Left lung (tissue), 10 donors: ENCODE measurements around the gene FOXP4. TPM values are rescaled to one million over a fixed set of nuclear protein-coding genes. Genes with fewer than 3 reads are reported as not detected.

ENCODE experiments used
- ATAC-seq: fragments of 200-7000 bp; cut with Tn5 transposase; one replicate; pipeline ENCODE4 v1.9.1; 2020; ENCODE audit warnings: moderate library complexity
- DNase-seq, 4 donors: peaks; one replicate each; pipeline ENCODE4 v3.0.0-alpha.2; 2013 to 2020
- H3K27ac ChIP-seq, 2 donors: fragments of 200-600 bp; sonication (generic) in 1 of 2; one replicate each; pipeline versions ENCODE4 v1.5.0 to v1.8.0; 2020 to 2021
- H3K27me3 ChIP-seq, 2 donors: fragments of 200-600 bp; sonication (generic) in 1 of 2; one replicate each; pipeline versions ENCODE4 v1.5.0 to v1.8.0; 2020 to 2021
- H3K36me3 ChIP-seq, 2 donors: fragments of 200-600 bp; sonication (generic) in 1 of 2; one replicate each; pipeline versions ENCODE4 v1.5.0 to v1.8.0; 2020 to 2021
- H3K4me1 ChIP-seq, 2 donors: fragments of 200-600 bp; one replicate each; pipeline ENCODE4 v1.8.0; 2021
- H3K4me3 ChIP-seq, 2 donors: fragments of 200-600 bp; sonication (generic) in 1 of 2; one replicate each; pipeline versions ENCODE4 v1.5.0 to v1.8.0; 2020 to 2021; ENCODE audit warnings: mild to moderate bottlenecking in 1 of 2
- H3K9me3 ChIP-seq, 2 donors: fragments of 200-600 bp; sonication (generic) in 1 of 2; one replicate each; pipeline versions ENCODE4 v1.5.0 to v1.8.0; 2020 to 2021
- CTCF ChIP-seq, 2 donors: fragments of 200-600 bp; sonication (generic) in 1 of 2; IDR thresholded peaks; one replicate each; pipeline versions ENCODE4 v1.5.0 to v1.8.0; 2021; ENCODE audit warnings: antibody characterized with exemption in 2 of 2
- intact Hi-C, 2 donors: fragments of 100-400 bp; cut with DNase I; formaldehyde crosslinking; loops; one replicate each; pipeline versions ENCODE4 v1.11.2 to v1.14.2; 2022
- polyA plus RNA-seq, 6 donors: library from polyadenylated mRNA; unstranded; fragments of 120-200 nt; gene quantifications; one replicate each; pipeline ENCODE4 v1.2.1, GENCODE V29; 2013; ENCODE audit not compliant: insufficient read length in 6 of 6
- total RNA-seq, 2 donors: library from RNA; stranded (reverse); fragmentation: NEBNext Ultra II Directional; extraction: Animal tissue kit (Norgen Biotek cat#: 25700); gene quantifications; one replicate each; pipeline ENCODE4 v1.2.1, GENCODE V29; 2021
- donor health status: DM: no; HTN: yes; CAD: no.
- donor health status: DM: no; HTN: no; CAD: no.

Gene FOXP4
- total and polyA plus RNA-seq, 8 donors: 26.9 to 77.9 (median 60.2) TPM

GRCh38 chr6:41625442-41625841 lies 79.3 kb downstream of the FOXP4 start:
- intact Hi-C loops: no loop called here
- H3K4me3 ChIP-seq: no peak overlapping the region
- no peak overlapping the region for H3K27ac ChIP-seq

GRCh38 chr6:41626022-41626421 lies 79.8 kb downstream of the FOXP4 start:
- no peaks in the 10 kb centered on the region for H3K4me1 ChIP-seq
- H3K36me3 ChIP-seq: no peaks in the 10 kb centered on the region
- H3K9me3 ChIP-seq: peaks cover 0 to 2% of the 10 kb centered on the region in 2 donors
- no peak overlapping the region for H3K4me3 ChIP-seq
- intact Hi-C loops: no loop called here
- H3K27ac ChIP-seq: no peak overlapping the region
- ATAC-seq (no peak), DNase-seq (no peak)
- no peak for TF ChIP-seq CTCF (IDR thresholded peaks at IDR 0.05)
- H3K27me3 ChIP-seq: no peaks in the 10 kb centered on the region

More at GRCh38 chr6:41625442-41625841, 79.3 kb downstream of the FOXP4 start:
- ATAC-seq (no peak), DNase-seq (peak in 1 of 4 donors; percentile 42)
- Histone ChIP-seq H3K4me1 (no peaks in the 10 kb centered on the region), H3K27me3 (no peaks in the 10 kb centered on the region), H3K36me3 (no peaks in the 10 kb centered on the region), H3K9me3 (peaks cover 0 to 5% of the 10 kb centered on the region in 2 donors)
- TF ChIP-seq CTCF (IDR thresholded peaks at IDR 0.05): no peak

GRCh38 chr6:41626917-41627316 lies 80.7 kb downstream of the FOXP4 start:
- TF ChIP-seq CTCF (IDR thresholded peaks at IDR 0.05): no peak
- Histone ChIP-seq H3K27ac (no peak overlapping the region), H3K27me3 (no peaks in the 10 kb centered on the region), H3K4me3 (no peak overlapping the region), H3K4me1 (no peaks in the 10 kb centered on the region), H3K36me3 (no peaks in the 10 kb centered on the region), H3K9me3 (no peaks in the 10 kb centered on the region)
- intact Hi-C loops: no loop called here
- DNase-seq: peak in 1 of 4 donors; percentile 61
- ATAC-seq: no peak

GRCh38 chr6:41629128-41629527 lies 82.9 kb downstream of the FOXP4 start:
- intact Hi-C loops: no loop called here
- Histone ChIP-seq H3K4me1 (peaks cover 0 to 3% of the 10 kb centered on the region in 2 donors), H3K27ac (no peak overlapping the region), H3K27me3 (no peaks in the 10 kb centered on the region), H3K36me3 (no peaks in the 10 kb centered on the region), H3K9me3 (no peaks in the 10 kb centered on the region), H3K4me3 (no peak overlapping the region)
- ATAC-seq (no peak), DNase-seq (no peak)
- TF ChIP-seq CTCF (IDR thresholded peaks at IDR 0.05): no peak

DNA sequence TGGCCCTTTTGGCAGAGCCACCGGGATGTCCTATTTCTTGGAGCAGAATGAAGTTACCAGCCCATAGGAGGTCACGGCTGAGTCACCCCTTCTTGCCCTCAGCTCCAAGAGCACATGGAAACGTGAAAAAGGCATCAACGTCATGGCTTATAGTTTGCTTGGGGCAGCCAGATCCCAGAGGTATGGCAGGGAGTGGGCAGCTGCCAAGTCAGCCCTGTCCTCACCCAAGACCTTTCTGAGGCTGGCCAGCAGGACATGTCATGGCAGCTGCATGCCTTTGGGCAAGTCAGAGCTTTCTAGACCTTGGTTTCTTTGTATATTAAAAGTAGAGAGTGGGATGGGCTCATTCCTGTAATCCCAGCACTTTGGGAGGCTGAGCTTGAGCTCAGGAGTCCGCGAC lies 83.9 kb downstream of the FOXP4 start:
- Histone ChIP-seq H3K4me3 (no peak overlapping the region), H3K9me3 (no peaks in the 10 kb centered on the region), H3K27me3 (peaks cover 0 to 7% of the 10 kb centered on the region in 2 donors), H3K36me3 (no peaks in the 10 kb centered on the region), H3K4me1 (peaks cover 0 to 11% of the 10 kb centered on the region in 2 donors), H3K27ac (no peak overlapping the region)
- no peak for TF ChIP-seq CTCF (IDR thresholded peaks at IDR 0.05)
- intact Hi-C loops: no loop called here
- DNase-seq (no peak), ATAC-seq (no peak)
